ENCODE measurements around the gene TRPM5. TPM values are rescaled to one million over a fixed set of nuclear protein-coding genes. Genes with fewer than 3 reads are reported as not detected.

Gene TRPM5
- total and polyA plus RNA-seq, 9 of the 15 experiments (the other 6 are each of a cell fraction or from before 2014, with no cell fraction given), result not detected

GRCh38 chr11:2482204-2482603 lies 37.9 kb upstream of the TRPM5 start:
- DNase-seq (ENCODE audit: extremely low read depth in 1 of 4, low spot score in 3 of 4) (no peak), ATAC-seq (no peak), FAIRE-seq (no peak)
- H3K79me2 ChIP-seq (ENCODE audit: control insufficient read depth, insufficient read depth, low read length), result no peaks in the 10 kb centered on the region
- in situ Hi-C loops (cut with MboI) (no loop called here), intact Hi-C loops (cut with micrococcal nuclease) (no loop called here)
- 0% methylated on average over 3 of the region's 3 CpGs for WGBS (ENCODE audit: insufficient coverage, low coverage, missing lambda C conversion rate)
- no peaks in the 10 kb centered on the region for H3K9me1 ChIP-seq (ENCODE audit: control insufficient read depth, insufficient read depth, low read length)
- no peak overlapping the region for H3K9ac ChIP-seq (ENCODE audit: insufficient read depth in 1 of 2, low read depth in 2 of 2, low read length in 2 of 2)
- no peaks in the 10 kb centered on the region for H3K4me1 ChIP-seq (replicated peaks in 1 of 2; ENCODE audit: control insufficient read depth in 2 of 2, insufficient read depth in 2 of 2, low read length in 2 of 2)
- ChIA-PET POLR2A (no interaction called here), CTCF (ENCODE audit: low intra/inter-chr PET ratio) (no interaction called here)
- H3K9me3 ChIP-seq (replicated peaks; ENCODE audit: control insufficient read depth, insufficient read depth, low read depth, low read length), result no peaks in the 10 kb centered on the region
- no peak overlapping the region for H3K27ac ChIP-seq (ENCODE audit: extremely low read depth, low read depth, low read length)
- no peaks in the 10 kb centered on the region for H3K36me3 ChIP-seq (ENCODE audit: control insufficient read depth, insufficient read depth, low read length)
- H4K20me1 ChIP-seq (replicated peaks; ENCODE audit: control insufficient read depth, insufficient read depth, low read length), result no peaks in the 10 kb centered on the region
- peaks cover 4 to 31% of the 10 kb centered on the region in 2 experiments; a peak in 4 of 5 replicates for H3K27me3 ChIP-seq (ENCODE audit: control insufficient read depth in 2 of 2, insufficient read depth in 2 of 2, low read length in 2 of 2)
- TF ChIP-seq PRDM10 (IDR thresholded peaks at IDR 0.05; ENCODE audit: partially characterized antibody) (no peak), FOXA1 (IDR thresholded peaks at IDR 0.05; ENCODE audit: borderline replicate concordance) (no peak), ZFP1 (CRISPR knock-in tag; IDR thresholded peaks at IDR 0.05) (no peak), TAF1 (IDR thresholded peaks at IDR 0.05; ENCODE audit: control insufficient read depth, extremely low read depth, insufficient read depth, low read length, severe bottlenecking) (no peak), ATF2 (CRISPR knock-in tag; IDR thresholded peaks at IDR 0.05) (no peak), SMARCA5 (IDR thresholded peaks at IDR 0.05) (no peak), ZNF165 (CRISPR knock-in tag; IDR thresholded peaks at IDR 0.05; ENCODE audit: borderline replicate concordance) (no peak), BRF2 (IDR thresholded peaks at IDR 0.05; ENCODE audit: borderline replicate concordance, insufficient read depth, insufficient read length) (no peak)
- TF ChIP-seq, protein P1, sequence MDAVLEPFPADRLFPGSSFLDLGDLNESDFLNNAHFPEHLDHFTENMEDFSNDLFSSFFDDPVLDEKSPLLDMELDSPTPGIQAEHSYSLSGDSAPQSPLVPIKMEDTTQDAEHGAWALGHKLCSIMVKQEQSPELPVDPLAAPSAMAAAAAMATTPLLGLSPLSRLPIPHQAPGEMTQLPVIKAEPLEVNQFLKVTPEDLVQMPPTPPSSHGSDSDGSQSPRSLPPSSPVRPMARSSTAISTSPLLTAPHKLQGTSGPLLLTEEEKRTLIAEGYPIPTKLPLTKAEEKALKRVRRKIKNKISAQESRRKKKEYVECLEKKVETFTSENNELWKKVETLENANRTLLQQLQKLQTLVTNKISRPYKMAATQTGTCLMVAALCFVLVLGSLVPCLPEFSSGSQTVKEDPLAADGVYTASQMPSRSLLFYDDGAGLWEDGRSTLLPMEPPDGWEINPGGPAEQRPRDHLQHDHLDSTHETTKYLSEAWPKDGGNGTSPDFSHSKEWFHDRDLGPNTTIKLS (IDR thresholded peaks at IDR 0.05; ENCODE audit: borderline replicate concordance, low read depth), result no peak
- TF ChIP-seq, protein P2, sequence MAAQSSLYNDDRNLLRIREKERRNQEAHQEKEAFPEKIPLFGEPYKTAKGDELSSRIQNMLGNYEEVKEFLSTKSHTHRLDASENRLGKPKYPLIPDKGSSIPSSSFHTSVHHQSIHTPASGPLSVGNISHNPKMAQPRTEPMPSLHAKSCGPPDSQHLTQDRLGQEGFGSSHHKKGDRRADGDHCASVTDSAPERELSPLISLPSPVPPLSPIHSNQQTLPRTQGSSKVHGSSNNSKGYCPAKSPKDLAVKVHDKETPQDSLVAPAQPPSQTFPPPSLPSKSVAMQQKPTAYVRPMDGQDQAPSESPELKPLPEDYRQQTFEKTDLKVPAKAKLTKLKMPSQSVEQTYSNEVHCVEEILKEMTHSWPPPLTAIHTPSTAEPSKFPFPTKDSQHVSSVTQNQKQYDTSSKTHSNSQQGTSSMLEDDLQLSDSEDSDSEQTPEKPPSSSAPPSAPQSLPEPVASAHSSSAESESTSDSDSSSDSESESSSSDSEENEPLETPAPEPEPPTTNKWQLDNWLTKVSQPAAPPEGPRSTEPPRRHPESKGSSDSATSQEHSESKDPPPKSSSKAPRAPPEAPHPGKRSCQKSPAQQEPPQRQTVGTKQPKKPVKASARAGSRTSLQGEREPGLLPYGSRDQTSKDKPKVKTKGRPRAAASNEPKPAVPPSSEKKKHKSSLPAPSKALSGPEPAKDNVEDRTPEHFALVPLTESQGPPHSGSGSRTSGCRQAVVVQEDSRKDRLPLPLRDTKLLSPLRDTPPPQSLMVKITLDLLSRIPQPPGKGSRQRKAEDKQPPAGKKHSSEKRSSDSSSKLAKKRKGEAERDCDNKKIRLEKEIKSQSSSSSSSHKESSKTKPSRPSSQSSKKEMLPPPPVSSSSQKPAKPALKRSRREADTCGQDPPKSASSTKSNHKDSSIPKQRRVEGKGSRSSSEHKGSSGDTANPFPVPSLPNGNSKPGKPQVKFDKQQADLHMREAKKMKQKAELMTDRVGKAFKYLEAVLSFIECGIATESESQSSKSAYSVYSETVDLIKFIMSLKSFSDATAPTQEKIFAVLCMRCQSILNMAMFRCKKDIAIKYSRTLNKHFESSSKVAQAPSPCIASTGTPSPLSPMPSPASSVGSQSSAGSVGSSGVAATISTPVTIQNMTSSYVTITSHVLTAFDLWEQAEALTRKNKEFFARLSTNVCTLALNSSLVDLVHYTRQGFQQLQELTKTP (IDR thresholded peaks at IDR 0.05; ENCODE audit: low read depth in 1 of 2, partially characterized antibody in 2 of 2), result no peak
- no TSS peak for BruUV-seq (replicated peaks)
- H2AFZ ChIP-seq (ENCODE audit: low read depth, low read length), result no peak overlapping the region
- H3K4me2 ChIP-seq (ENCODE audit: insufficient read depth, low read length), result no peak overlapping the region
- no peak overlapping the region for H3K4me3 ChIP-seq

Data from K562 (cell line).